ENCODE results near the gene FES. TPM values are rescaled to one million over a fixed set of nuclear protein-coding genes. Genes with fewer than 3 reads are reported as not detected.

Gene FES
- total and polyA plus RNA-seq, 2 of the 13 experiments (the other 11 are each of a cell fraction or from before 2014, with no cell fraction given), result 4.0 to 9.5 TPM

- peak; percentile 91; the same call in 1 of the 2 replicates for TF ChIP-seq ZNF275 (CRISPR knock-in tag; IDR thresholded peaks at IDR 0.05; ENCODE audit: borderline replicate concordance)
- TF ChIP-seq TFAP4 (IDR thresholded peaks at IDR 0.05; ENCODE audit: borderline replicate concordance, low read depth), result peak; percentile 88; the same call in 1 of the 2 replicates
- 0 out of 2 replicates have a peak, but pooled peaks have one; percentile 22 for TF ChIP-seq SIN3B (IDR thresholded peaks at IDR 0.05; ENCODE audit: low read length)
- peak; percentile 41; the same call in 1 of the 2 replicates for TF ChIP-seq SNAI1 (CRISPR knock-in tag; IDR thresholded peaks at IDR 0.05; ENCODE audit: borderline replicate concordance)
- TF ChIP-seq RAD21 (CRISPR knock-in tag; IDR thresholded peaks at IDR 0.05), result peak; percentile 63
- no peak for TF ChIP-seq GLI4 (CRISPR knock-in tag; IDR thresholded peaks at IDR 0.05; ENCODE audit: borderline replicate concordance)
- TF ChIP-seq ZNF761 (CRISPR knock-in tag; conservative IDR thresholded peaks at IDR 0.05), result peak; percentile 91
- peak; percentile 97 for TF ChIP-seq TBX3 (IDR thresholded peaks at IDR 0.05; ENCODE audit: borderline replicate concordance)
- TF ChIP-seq MXD3 (CRISPR knock-in tag; IDR thresholded peaks at IDR 0.05), result peak; percentile 35; the same call in 1 of the 2 replicates
- peak; percentile 58; the same call in 1 of the 2 replicates for TF ChIP-seq ZNF768 (CRISPR knock-in tag; IDR thresholded peaks at IDR 0.05)
- no peak for TF ChIP-seq SNAPC5 (CRISPR knock-in tag; IDR thresholded peaks at IDR 0.05; ENCODE audit: borderline replicate concordance)
- TF ChIP-seq ZNF264 (CRISPR knock-in tag; IDR thresholded peaks at IDR 0.05), result peak; percentile 70
- peak; percentile 98 for TF ChIP-seq ZSCAN21 (CRISPR knock-in tag; IDR thresholded peaks at IDR 0.05; ENCODE audit: borderline replicate concordance)
- TF ChIP-seq HNF1B (CRISPR knock-in tag; IDR thresholded peaks at IDR 0.05), result peak; percentile 87
- peak; percentile 41 for TF ChIP-seq HNRNPH1 (optimal IDR thresholded peaks at IDR 0.05; ENCODE audit: low read depth, low read length)
- TF ChIP-seq TFDP2 (CRISPR knock-in tag; IDR thresholded peaks at IDR 0.05), result peak; percentile 80; the same call in 1 of the 2 replicates
- TF ChIP-seq MED13 (CRISPR knock-in tag; IDR thresholded peaks at IDR 0.05), result peak; percentile 66
- TF ChIP-seq GATAD2A (CRISPR knock-in tag; IDR thresholded peaks at IDR 0.05), result peak; percentile 98
- TF ChIP-seq TFE3 (CRISPR knock-in tag; IDR thresholded peaks at IDR 0.05), result peak; percentile 77; the same call in 1 of the 2 replicates
- TF ChIP-seq KDM4B (CRISPR knock-in tag; IDR thresholded peaks at IDR 0.05), result peak; percentile 99
- peak; percentile 92; the same call in 1 of the 2 replicates for TF ChIP-seq ZMAT3 (CRISPR knock-in tag; conservative IDR thresholded peaks at IDR 0.05)
- peak; percentile 63; the same call in 1 of the 2 replicates for TF ChIP-seq KLF12 (CRISPR knock-in tag; IDR thresholded peaks at IDR 0.05; ENCODE audit: borderline replicate concordance)
- peak; percentile 90 for TF ChIP-seq KAT7 (CRISPR knock-in tag; IDR thresholded peaks at IDR 0.05; ENCODE audit: borderline replicate concordance)
Observed at GRCh38 chr15:90873998-90874605, 10.2 kb upstream of the FES start (continued).

Data from HepG2 (cell line).